H7 (cell line): ENCODE measurements around the gene TVP23A. TPM values are rescaled to one million over a fixed set of nuclear protein-coding genes. Genes with fewer than 3 reads are reported as not detected.

Source experiments
- DNase-seq: peaks from one replicate; pipeline ENCODE4 v3.0.0; 2012
- H3K27me3 ChIP-seq: 2 replicates; pipeline ENCODE4 v1.6.0; 2011; ENCODE audit warnings: mild to moderate bottlenecking, low read length; ENCODE audit not compliant: control insufficient read depth, insufficient read depth
- H3K36me3 ChIP-seq: replicated peaks from 2 replicates; pipeline ENCODE4 v1.5.1; 2011; ENCODE audit warnings: low read length; ENCODE audit not compliant: control insufficient read depth, insufficient read depth
- H3K4me3 ChIP-seq: 2 replicates; pipeline ENCODE4 v1.5.1; 2011; ENCODE audit warnings: low read depth, mild to moderate bottlenecking, control low read depth, low read length, moderate library complexity; ENCODE audit not compliant: insufficient read depth
- total RNA-seq: library from RNA; depleted of rRNA; stranded (reverse); fragments of >200 nt; shearing (Covaris generic); gene quantifications from 2 replicates; pipeline ENCODE4 v1.2.3, GENCODE V29; 2014

The TVP23A gene
- total RNA-seq, 1 experiment from 2014 or later, result 0.55 TPM

- H3K36me3 ChIP-seq, result no peaks in the 10 kb centered on the region
- no peak overlapping the region for H3K4me3 ChIP-seq
- no peaks in the 10 kb centered on the region for H3K27me3 ChIP-seq
- peak; percentile 57 for DNase-seq
These were observed 10.3 kb upstream of the TVP23A start for GRCh38 chr16:10828851-10829366.

- Histone ChIP-seq H3K36me3 (no peaks in the 10 kb centered on the region), H3K4me3 (no peak overlapping the region), H3K27me3 (no peaks in the 10 kb centered on the region)
- DNase-seq, result peak; percentile 43
These were observed 9.2 kb upstream of the TVP23A start for GRCh38 chr16:10827691-10828341.

- Histone ChIP-seq H3K36me3 (no peaks in the 10 kb centered on the region), H3K27me3 (no peaks in the 10 kb centered on the region), H3K4me3 (no peak overlapping the region)
- DNase-seq, result no peak
These were observed 5.7 kb upstream of the TVP23A start for GRCh38 chr16:10824111-10824893.

- Histone ChIP-seq H3K27me3 (peaks cover 5% of the 10 kb centered on the region; the same call in 1 of the 2 replicates), H3K36me3 (no peaks in the 10 kb centered on the region), H3K4me3 (no peak overlapping the region)
- no peak for DNase-seq
These were observed 4.1 kb upstream of the TVP23A start for GRCh38 chr16:10822702-10823101.

GRCh38 chr16:10820546-10820945 is 2.0 kb upstream of the TVP23A start:
- H3K27me3 ChIP-seq, result peaks cover 9% of the 10 kb centered on the region
- no peaks in the 10 kb centered on the region for H3K36me3 ChIP-seq
- DNase-seq, result no peak
- H3K4me3 ChIP-seq, result no peak overlapping the region

GRCh38 chr16:10817514-10817913 is 1.1 kb downstream of the TVP23A start:
- H3K4me3 ChIP-seq, result no peak overlapping the region
- DNase-seq, result no peak
- H3K27me3 ChIP-seq, result peaks cover 9% of the 10 kb centered on the region
- H3K36me3 ChIP-seq, result no peaks in the 10 kb centered on the region

GRCh38 chr16:10813099-10813455 is 5.5 kb downstream of the TVP23A start:
- Histone ChIP-seq H3K4me3 (no peak overlapping the region), H3K36me3 (no peaks in the 10 kb centered on the region), H3K27me3 (peaks cover 4% of the 10 kb centered on the region)
- no peak for DNase-seq

- Histone ChIP-seq H3K27me3 (peaks cover 3% of the 10 kb centered on the region), H3K4me3 (no peak overlapping the region), H3K36me3 (no peaks in the 10 kb centered on the region)
- DNase-seq, result no peak
These were observed 6.1 kb downstream of the TVP23A start for GRCh38 chr16:10812312-10813098.

GRCh38 chr16:10809706-10810105 is 8.9 kb downstream of the TVP23A start:
- Histone ChIP-seq H3K27me3 (no peaks in the 10 kb centered on the region), H3K4me3 (no peak overlapping the region), H3K36me3 (no peaks in the 10 kb centered on the region)
- no peak for DNase-seq

- H3K36me3 ChIP-seq, result no peaks in the 10 kb centered on the region
- H3K4me3 ChIP-seq, result no peak overlapping the region
- no peak for DNase-seq
- H3K27me3 ChIP-seq, result no peaks in the 10 kb centered on the region
These were observed 9.7 kb downstream of the TVP23A start for GRCh38 chr16:10808850-10809249.

GRCh38 chr16:10808218-10808617 is 10.4 kb downstream of the TVP23A start:
- H3K27me3 ChIP-seq, result no peaks in the 10 kb centered on the region
- H3K36me3 ChIP-seq, result no peaks in the 10 kb centered on the region
- H3K4me3 ChIP-seq, result no peak overlapping the region
- no peak for DNase-seq

- Histone ChIP-seq H3K36me3 (no peaks in the 10 kb centered on the region), H3K27me3 (no peaks in the 10 kb centered on the region), H3K4me3 (no peak overlapping the region)
- DNase-seq, result no peak
These were observed 11.9 kb downstream of the TVP23A start for GRCh38 chr16:10806698-10807097.

GRCh38 chr16:10805334-10805733 is 13.3 kb downstream of the TVP23A start:
- H3K27me3 ChIP-seq, result no peaks in the 10 kb centered on the region
- DNase-seq, result no peak
- H3K36me3 ChIP-seq, result no peaks in the 10 kb centered on the region
- H3K4me3 ChIP-seq, result no peak overlapping the region

- Histone ChIP-seq H3K27me3 (no peaks in the 10 kb centered on the region), H3K4me3 (no peak overlapping the region), H3K36me3 (no peaks in the 10 kb centered on the region)
- DNase-seq, result no peak
These were observed 18.9 kb downstream of the TVP23A start for GRCh38 chr16:10799736-10800135.

- DNase-seq, result no peak
- no peaks in the 10 kb centered on the region for H3K36me3 ChIP-seq
- H3K4me3 ChIP-seq, result no peak overlapping the region
- no peaks in the 10 kb centered on the region for H3K27me3 ChIP-seq
These were observed 27.5 kb downstream of the TVP23A start for GRCh38 chr16:10791048-10791447.
